Midbrain (tissue), 1 donor: ENCODE measurements around the gene NEURL1.

ENCODE experiments used
- DNase-seq: peaks from one replicate; lab custom pipeline; 2025; lab: John Stamatoyannopoulos, UW

Gene NEURL1, protein sequence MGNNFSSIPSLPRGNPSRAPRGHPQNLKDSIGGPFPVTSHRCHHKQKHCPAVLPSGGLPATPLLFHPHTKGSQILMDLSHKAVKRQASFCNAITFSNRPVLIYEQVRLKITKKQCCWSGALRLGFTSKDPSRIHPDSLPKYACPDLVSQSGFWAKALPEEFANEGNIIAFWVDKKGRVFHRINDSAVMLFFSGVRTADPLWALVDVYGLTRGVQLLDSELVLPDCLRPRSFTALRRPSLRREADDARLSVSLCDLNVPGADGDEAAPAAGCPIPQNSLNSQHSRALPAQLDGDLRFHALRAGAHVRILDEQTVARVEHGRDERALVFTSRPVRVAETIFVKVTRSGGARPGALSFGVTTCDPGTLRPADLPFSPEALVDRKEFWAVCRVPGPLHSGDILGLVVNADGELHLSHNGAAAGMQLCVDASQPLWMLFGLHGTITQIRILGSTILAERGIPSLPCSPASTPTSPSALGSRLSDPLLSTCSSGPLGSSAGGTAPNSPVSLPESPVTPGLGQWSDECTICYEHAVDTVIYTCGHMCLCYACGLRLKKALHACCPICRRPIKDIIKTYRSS

DNA sequence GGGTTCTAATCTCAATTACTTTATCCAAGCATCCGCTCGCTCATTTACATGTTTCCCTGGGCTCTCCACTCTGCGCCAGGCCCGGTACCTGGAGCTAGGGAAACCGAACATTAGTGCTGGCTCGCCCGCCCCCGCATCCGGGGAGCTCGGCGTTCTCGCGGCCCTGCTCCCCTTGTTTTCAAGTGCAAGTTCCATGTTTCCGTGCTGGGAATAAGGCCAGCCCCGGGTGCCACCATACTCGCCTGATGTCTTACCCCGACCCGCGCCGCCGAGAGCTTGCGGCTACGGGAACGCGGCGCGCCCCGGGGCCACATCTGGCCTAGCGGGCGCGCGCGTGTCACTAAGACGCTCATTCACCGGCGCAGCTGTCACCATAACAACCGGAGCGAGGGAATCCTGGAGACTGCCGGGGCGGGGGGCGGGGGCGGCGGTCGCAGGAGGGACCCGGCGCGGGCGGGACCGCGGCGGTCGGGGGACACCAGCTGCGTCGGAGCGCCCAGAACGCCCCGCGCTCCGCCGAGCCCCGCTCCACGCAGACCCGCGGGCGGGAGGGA, at the start of gene NEURL1:
Gene NEURL1 (plus strand): TSS at position 344 of the 554 bp plus-strand sequence. CDS start 683 bp downstream, outside the sequence.
- DNase-seq, result peak; percentile 23

DNA sequence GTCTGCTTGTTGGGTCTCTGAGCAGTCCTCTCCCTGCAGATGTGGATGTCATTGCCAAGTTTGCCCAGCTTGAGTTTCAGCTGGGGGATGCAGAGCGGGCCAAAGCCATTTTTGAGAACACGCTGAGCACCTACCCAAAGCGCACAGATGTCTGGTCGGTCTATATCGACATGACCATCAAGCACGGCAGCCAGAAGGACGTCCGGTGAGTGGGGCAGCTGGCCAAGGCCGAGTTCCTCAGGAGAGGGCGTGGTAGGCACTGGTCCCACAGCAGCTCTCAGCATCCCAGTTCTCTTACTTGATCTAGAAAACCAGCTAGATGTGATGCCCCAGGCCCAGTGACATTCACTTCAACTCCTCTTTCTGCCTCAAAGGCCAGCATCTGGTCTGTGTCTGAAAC, 49.0 kb upstream of the NEURL1 start:
- no peak for DNase-seq

DNA sequence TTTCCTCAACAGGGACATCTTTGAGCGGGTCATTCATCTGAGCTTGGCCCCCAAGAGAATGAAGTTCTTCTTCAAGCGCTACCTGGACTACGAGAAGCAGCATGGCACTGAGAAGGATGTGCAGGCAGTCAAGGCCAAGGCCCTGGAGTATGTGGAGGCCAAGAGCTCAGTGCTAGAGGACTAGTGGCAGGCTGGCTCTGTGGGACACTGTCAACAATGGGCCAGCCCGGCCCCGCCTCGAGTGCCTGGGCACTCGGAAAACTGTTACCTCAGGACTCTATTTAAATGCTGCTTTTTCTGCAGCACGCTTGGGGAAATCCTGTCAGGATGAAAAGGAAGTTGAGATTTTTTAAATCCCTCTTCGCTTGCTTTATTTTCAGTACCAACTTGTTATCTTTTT, 48.1 kb upstream of the NEURL1 start:
- no peak for DNase-seq

DNA sequence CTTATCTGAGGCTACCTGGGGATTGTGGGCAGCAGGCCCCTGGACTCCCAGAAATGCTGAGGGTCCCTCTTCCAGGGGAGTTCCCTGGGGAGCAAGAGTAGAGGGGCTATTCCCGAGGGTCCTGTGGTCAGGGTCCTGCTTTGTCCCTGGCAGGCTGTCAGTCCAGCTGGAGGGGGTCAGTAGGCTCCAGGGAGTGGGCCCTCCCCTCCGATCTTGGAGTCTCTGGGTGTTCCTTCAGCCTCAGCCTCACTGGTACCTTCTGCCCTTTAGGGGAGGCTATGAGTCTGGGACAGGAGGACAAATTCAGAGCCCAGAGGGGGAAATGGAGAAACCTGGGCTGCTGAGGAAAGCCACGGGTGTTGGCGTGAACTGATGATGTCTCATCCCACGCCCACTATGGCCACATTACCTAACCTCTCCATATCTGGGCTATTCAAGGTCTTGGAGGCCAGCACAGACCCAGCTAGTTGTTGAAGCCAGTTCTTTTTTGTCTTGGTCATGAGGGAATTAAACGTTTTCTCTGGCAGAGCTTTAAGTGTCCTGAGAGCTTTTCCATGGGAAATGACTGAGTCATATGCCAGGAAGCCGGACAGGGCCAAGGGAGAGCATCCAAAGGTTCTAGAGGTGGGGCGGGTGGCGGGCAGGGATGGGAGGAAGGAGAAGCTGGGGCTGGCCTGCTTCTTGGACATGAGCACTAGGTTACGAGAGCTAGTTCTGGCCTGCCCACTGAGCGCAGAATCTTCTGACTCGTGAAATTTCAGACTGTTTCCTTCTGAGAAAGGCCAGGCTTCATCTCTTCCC, 47.5 kb upstream of the NEURL1 start:
- peak; percentile 6 for DNase-seq

DNA sequence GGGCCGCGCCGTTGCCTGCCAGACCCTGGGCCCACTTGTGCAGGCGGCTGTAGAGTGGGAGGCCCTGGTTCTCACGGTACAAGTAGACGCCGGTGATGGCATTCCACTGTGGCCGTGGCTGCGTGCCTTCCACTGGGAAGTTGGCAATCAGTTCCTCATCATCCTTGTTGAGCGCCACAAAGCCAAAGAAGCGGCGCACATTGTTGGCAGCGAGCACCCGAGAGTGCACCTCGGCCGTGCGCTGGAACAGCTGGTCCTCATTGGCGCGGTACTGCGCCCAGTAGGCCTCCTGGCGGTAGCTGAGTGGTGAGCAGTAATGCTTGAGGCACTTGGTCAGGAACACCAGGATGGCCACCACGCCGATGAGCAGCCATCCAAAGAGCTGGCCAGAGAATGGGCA, 46.3 kb upstream of the NEURL1 start:
- no peak for DNase-seq

DNA sequence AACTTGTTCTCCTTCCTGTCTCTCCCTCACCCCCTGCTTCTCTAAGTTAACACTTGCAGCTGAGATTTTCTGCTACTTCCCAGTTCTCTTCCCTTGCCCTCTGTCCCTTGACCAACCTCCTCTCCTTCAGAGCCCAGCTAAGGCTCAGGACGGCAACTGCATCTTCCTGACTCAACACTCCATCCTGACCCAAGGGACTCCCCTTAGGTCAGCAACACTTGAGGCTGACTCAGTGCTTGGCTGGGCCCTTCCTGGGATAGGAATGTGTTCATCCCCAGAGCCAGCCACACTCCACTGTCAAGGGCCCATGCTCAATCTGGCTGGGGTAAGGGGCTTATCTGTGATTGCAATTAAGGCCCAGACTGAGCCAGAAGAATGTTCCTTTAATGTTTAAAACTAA, 44.8 kb upstream of the NEURL1 start:
- DNase-seq, result no peak

DNA sequence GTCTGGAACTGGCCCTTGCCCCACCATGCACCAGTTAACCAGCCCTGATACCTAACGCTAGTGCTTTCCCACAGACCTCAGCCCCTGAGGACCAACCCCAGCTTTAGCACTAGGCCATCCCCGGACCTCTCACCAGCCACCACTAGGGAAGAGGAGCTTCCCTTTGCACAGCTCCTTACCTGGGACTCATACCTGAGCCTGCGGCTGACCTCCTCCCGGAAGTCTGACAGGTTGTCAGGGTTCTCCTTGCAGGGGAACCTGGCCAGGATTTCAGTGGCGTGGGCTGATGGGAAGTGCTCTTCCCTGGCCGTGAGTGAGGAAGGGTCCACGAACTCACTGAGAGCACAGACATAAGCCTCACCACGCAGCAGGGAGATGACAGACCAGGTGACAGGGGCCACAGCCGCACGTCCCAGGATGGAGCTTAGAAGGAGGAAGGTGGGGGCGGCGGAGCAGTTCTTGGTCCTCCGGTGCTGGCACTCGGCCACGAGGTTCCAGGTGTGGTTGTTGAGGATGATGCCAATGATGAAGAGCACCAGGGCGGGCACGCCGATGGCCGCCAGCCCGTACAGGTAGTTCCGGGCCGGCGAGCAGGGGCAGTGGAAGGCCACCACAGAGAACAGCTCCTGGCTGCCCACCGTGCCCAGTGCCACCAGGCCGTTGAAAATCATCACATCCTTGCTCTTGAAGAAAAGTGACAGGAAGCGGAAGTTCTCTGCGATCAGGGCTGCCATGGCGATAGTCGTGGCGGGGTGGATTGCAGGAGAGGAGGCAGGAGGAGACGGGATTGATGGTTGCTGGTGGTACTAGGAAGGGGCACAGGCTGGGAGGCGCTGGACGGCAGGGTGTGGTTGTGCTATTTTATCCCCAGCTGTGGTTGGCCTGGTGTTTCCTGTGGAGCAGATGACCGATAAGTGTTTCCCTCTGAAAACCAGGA, 44.0 kb upstream of the NEURL1 start:
- DNase-seq, result no peak

DNA sequence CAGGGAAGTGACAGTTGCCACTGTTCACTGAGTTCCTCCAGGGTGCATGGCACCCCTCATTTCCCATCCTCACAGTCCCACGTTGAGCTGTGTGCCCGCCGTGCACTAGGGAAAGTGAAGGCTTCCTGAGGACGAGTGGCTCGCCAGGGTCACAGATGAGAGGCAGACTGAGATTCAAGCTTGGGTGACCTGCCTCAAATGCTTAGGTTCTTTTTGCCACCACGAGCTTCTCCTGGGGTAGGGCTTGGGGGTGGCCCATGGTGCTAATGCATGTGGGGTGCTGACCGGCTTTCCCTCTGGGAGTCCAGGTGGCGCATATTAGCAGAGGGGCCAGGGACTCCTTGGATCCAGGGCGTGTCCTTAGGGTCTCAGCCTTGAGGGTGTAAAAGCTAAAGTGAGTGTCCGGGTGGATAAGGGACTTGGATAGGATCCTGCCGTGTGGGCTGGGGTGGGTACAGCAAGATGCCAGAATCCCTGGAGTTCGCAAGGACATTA, 43.3 kb upstream of the NEURL1 start:
- no peak for DNase-seq

DNA sequence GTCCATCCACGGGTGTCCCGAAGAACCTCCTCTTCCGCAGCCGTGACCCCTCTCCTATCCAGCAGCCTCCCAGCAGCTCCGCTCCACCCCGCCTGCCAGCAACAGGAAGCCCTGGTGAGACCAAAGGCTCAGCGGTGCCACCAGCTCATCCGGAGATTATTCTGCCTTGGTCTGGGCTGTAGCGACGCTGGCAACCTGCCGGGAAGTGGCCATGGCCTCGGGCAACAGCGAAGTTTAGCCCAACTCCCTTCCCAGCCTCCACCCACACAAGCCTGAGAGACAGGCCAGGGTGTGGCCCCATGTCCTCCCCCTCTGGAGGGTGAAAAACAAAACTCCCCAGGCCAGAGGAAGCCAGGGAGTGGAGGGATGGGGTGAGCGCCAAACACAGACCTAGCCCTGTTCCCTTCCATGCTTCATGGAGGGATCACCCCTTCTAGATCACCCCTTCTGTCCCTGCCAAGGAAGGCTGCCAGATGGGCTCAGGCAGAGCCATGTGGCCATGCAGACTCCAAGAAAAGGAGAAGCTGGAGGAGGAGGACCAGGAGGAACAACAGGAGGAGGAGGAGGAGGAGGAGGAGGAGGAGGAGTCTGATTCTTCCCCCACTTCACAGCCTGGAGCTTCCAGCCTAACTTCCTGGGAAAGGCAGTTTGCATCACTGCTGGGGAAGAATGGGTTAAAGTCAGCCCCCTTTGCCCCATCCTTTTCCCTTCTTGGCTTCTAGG, 42.3 kb upstream of the NEURL1 start:
- DNase-seq, result peak; percentile 1

DNA sequence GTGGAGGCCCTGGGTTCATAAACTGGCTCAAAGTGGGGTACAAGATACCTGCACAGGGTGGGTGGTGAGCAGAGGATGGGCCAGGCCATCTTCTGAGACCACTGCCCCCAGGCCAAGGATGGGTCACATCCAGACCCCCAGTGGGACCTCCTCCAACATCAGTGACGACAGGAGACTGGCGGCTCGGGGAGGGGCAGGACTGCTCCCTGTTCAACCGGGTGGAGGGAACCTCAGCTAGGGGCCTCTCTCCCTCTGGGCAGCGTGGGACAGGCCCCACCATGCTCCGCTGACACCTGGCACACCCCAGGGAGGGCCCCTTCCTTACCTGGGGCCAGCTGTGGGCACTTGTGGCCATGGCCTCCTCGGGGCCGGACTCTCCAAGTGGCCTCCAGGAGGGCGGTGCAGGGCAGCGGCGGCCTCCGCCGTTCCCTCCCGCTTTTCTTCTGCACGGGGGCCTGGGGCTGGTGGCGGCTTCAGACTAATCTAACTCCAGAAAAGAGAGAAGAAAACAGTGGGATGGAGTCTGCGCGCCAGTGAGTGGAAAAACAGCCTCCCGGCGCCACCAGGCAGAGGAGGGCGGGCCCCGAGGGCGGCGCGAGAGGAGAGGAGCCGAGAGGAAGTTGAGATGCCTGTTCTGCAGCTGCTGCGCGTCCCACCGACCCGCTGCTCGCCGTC, 41.5 kb upstream of the NEURL1 start, which contains the start of gene CALHM2:
Gene CALHM2 (minus strand): TSS at position 540 of the 675 bp plus-strand sequence. CDS start 2,429 bp downstream, outside the sequence.
- peak; percentile 12 for DNase-seq

DNA sequence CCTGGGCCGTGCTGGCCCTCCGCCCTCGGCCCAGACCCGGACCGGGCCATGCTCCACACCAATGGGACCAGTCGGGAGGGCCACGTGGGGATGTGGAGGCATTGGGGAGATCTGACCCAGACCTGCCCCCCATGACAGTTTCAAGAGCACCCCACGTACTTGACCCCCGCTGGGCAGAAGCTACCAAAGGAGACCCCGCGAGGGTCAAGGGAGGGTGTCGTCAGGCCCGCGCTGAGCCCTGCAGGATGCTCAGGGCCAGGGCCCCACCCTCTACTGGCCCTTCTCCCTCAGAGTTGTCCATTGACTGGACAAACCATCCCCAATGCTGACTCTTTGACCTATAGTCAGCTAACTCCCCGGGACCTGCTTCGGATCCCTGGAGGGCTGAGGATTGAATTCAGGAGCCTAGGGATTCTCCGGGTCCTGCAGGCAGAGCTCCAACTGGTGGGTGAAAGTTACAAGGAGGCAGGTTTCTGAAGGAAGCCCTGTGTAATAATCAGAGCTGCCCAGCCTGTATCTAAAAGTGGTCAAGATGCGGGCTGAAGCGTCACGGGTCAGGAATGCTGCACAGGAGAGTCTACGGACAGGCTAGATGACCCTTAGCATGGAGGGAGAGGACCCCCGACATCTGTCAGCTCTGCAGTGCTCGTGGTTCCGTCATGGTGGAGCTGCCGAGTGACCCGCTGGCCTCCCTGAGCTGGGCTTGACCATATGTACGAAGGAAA, 40.8 kb upstream of the NEURL1 start:
- DNase-seq, result no peak

DNA sequence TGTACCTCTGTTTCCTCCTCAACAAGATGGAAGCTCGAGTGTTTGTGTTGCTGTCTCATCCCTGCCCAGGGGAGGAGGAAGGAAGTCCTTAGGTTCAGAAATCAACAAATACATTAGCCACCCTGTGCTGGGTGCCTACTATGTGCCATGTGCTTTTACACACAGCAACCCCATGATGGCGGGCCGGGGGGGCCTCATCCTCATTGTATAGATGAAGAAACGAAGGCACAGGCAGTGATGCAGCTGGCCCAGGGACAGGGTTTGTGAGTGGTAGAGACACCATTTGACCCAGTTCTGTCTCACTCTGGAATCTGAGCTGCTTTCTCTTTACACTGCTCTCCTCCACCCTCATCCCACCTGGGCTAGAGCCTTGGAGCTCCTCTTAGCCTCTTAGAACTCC, 39.5 kb upstream of the NEURL1 start:
- no peak for DNase-seq

DNA sequence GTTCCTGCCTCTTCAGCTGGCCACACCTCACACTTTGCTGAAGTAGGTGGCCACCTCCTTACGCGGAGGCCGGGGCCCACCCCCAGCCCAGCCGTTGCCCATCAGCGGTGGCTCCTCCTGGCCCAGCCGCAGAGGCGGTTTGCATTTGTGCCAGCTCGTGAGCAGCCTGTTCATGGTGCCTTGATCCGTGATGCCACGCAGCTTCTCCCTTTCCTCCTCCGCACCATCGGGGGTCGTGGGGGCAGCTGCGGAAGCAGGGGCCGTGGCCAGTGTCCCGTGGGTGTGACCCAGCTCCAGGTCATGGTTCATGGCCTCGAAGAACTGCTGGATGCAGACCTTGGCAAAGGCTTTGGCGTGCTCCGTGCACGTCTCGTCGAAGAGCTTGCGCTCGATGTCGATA, 38.3 kb upstream of the NEURL1 start:
- DNase-seq, result no peak

DNA sequence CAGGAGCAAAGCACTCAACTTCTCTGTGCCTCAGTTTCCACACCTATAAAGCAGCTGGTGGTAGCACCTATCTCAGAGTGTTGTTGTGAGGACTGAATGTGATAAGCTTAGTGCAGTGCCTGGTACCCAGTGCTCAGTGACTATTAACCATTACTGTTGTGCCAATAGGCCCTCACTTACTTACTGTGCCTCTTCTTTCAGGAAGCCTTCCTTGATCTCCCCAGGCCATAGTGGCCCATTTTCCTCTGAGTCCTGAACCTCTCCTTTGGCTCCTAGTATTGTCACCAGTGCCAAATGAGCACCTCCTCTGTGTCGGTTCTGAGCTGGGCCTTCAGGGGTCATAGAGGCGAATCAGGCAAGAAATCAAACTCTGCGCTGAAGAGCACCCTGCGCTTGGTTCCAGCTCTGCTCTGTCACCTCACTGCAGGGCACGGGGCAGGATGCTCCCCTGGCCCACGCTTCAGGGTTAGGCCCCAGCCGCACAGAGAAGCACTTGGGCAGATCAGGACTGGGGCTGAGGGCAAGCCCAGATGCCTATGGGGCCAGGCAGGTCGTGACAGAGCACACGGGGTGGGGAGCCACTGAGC, 37.3 kb upstream of the NEURL1 start:
- DNase-seq, result no peak

DNA sequence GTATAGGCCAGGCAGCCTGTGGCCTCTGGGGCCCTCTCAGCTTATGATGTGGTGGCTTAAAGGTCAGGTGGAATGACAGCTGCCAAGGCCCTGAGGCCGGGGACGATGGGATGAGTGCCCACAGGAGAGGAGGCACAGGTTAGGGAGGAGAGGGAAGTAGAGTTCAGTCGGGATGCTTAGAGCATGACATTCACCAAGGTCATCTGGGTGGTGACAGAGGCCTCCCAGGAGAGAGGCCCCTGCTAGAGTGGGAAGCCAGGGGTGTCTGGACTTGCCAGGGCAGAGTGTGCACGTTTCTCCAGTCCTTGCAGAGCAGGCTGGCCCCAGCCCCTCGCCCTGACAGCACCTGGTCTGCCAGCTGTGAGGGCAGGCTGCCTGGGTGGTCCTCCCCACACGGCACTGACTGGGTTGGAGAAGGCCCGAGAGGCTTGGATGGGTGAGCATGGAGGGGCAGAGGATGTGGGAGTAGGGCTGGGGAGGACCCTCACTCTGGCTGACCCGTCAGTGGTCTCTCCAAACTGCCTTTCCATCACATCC, 36.3 kb upstream of the NEURL1 start:
- DNase-seq, result no peak

DNA sequence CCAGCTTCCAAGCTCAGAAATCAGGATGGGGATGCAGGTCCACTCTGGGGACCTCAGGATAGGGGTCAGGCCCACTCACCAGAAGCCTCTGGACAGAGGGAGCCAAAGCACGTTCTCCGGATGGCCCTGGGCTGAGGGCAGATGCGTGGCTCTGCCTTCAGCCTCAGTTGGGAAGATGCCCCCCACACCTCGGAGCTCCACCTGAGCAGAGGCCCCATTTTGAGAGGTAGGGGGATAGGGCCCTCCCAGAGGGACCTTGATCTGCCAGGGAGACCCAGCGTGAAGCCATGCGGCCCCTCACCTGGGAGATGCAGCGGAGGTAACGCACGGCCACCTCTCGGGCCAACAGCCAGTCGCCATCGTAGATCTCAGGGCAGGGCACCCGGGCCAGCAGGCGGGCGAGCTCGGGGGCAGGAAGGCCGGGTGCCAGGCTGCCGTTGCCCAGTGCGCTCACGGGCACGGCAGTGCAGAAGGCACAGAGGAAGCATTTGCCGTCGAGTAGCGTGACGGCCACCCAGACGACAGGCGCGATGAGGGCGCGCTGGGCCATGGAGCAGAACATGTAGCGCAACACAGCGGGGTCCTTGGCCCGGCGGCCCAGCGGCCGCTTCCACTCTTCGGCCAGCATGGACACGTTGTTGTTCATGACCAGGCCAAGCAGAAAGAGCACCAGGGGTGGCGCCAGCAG, 35.5 kb upstream of the NEURL1 start:
- DNase-seq, result no peak

DNA sequence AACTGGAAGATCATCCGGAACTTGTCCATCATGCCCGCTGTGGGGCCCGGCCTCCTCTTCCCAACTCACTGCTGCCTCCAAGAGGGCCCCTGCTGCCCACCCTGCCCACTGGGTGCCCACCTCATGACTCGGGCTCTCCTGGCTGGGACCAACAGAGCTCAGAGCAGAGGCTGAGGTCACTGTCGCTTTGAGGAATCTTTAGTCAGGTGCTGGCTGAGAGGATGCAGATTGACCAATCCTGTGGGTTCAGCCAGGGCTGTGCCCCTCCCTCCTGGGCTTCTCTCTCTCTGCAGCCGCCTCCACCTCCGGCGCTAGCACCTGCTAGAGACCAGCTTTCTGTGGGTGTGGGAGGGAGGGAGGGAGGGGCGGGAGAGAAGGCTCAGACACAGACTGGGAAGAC, 34.8 kb upstream of the NEURL1 start, which contains the start of gene CALHM1:
Gene CALHM1 (minus strand): TSS at position 181 of the 400 bp plus-strand sequence. CDS start 149 bp downstream, at position 32.
- DNase-seq, result no peak

DNA sequence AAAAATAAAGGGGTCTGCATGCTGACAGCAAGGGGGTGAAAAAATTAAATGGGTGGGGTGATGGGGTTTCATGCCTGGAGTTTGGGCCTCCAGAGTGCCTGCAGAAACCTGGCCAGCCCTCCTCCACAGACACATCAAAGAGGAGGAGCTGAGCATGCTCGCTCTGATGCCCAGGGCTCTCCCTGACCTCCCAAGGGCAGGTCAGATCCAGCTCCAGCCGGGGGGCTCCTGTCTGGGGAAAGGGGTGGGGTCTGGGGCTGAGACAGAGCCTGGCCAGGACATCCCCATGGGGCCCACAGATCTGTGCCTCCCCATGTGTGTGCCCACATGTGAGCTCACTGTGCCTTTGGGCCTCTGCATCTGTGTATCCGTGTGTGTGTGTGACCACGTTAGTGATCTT, 33.9 kb upstream of the NEURL1 start:
- no peak for DNase-seq
